Mesendoderm (in vitro differentiated cells): ENCODE data around the gene INTS12.

Experiments
- DNase-seq: peaks from one replicate; pipeline ENCODE4 v3.0.0; 2013
- H2AK5ac ChIP-seq: 2 replicates; pipeline ENCODE4 v1.6.1; 2013; ENCODE audit warnings: low read length, inconsistent platforms
- H2BK120ac ChIP-seq: 2 replicates; pipeline ENCODE4 v1.6.1; 2013; ENCODE audit warnings: low read depth, mild to moderate bottlenecking, low read length, moderate library complexity, mixed read lengths
- H2BK15ac ChIP-seq: replicated peaks from 2 replicates; pipeline ENCODE4 v1.6.1; 2013; ENCODE audit warnings: low read depth, mild to moderate bottlenecking, moderate library complexity
- H2BK5ac ChIP-seq: 2 replicates; pipeline ENCODE4 v1.6.1; 2013; ENCODE audit warnings: low read length, inconsistent platforms
- H3K18ac ChIP-seq: 2 replicates; pipeline ENCODE4 v1.6.1; 2013; ENCODE audit warnings: mild to moderate bottlenecking, low read length, mixed read lengths
- H3K23ac ChIP-seq: one replicate; pipeline ENCODE4 v1.6.1; 2013; ENCODE audit warnings: low read length
- H3K27ac ChIP-seq: 2 replicates; pipeline ENCODE4 v1.5.1; 2013; ENCODE audit warnings: low read depth, mild to moderate bottlenecking, inconsistent platforms, low read length, moderate library complexity
- H3K27me3 ChIP-seq: 2 replicates; pipeline ENCODE4 v1.6.1; 2013; ENCODE audit warnings: low read length, control low read depth, mild to moderate bottlenecking, inconsistent platforms; ENCODE audit not compliant: insufficient read depth, poor library complexity
- H3K36me3 ChIP-seq: 2 replicates; pipeline ENCODE4 v1.6.1; 2013; ENCODE audit warnings: low read length, inconsistent platforms; ENCODE audit not compliant: control insufficient read depth, insufficient read depth
- H3K4ac ChIP-seq: one replicate; pipeline ENCODE4 v1.6.1; 2013; ENCODE audit warnings: low read depth, mild to moderate bottlenecking, low read length, moderate library complexity
- H3K4me1 ChIP-seq: 2 replicates; pipeline ENCODE4 v1.6.1; 2013; ENCODE audit warnings: low read depth, low read length, inconsistent platforms; ENCODE audit not compliant: control insufficient read depth
- H3K4me2 ChIP-seq: 2 replicates; pipeline ENCODE4 v1.6.1; 2013; ENCODE audit warnings: low read length
- H3K4me3 ChIP-seq: 2 replicates; pipeline ENCODE4 v1.5.1; 2013; ENCODE audit warnings: mild to moderate bottlenecking, low read length
- H3K56ac ChIP-seq: one replicate; pipeline ENCODE4 v1.6.1; 2013; ENCODE audit warnings: low read length
- H3K79me1 ChIP-seq: 2 replicates; pipeline ENCODE4 v1.6.1; 2013; ENCODE audit warnings: low read length, inconsistent platforms
- H3K79me2 ChIP-seq: 2 replicates; pipeline ENCODE4 v1.6.1; 2013; ENCODE audit warnings: mild to moderate bottlenecking, low read length; ENCODE audit not compliant: control insufficient read depth, insufficient read depth
- H3K9ac ChIP-seq: 2 replicates; pipeline ENCODE4 v1.6.1; 2013; ENCODE audit warnings: low read length, inconsistent platforms
- H4K5ac ChIP-seq: one replicate; pipeline ENCODE4 v1.6.1; 2013; ENCODE audit warnings: low read length
- H4K8ac ChIP-seq: one replicate; pipeline ENCODE4 v1.6.1; 2013; ENCODE audit warnings: low read depth, mild to moderate bottlenecking, control low read depth, low read length, moderate library complexity
- WGBS: extraction: QIAGEN DNeasy Blood & Tissue Kit; methylation state at CpG from one replicate; pipeline ENCODE4 v1.1.7; 2013; ENCODE audit warnings: low lambda C conversion rate, missing lambda C conversion rate; ENCODE audit not compliant: insufficient coverage; ENCODE audit errors: extremely low coverage; 5-methylcytosine and 5-hydroxymethylcytosine counted together

The INTS12 gene

GRCh38 chr4:105662935-105663675 is 45.4 kb downstream of the INTS12 start:
- H3K4me2 ChIP-seq: no peak overlapping the region

GRCh38 chr4:105661028-105661427 is 47.5 kb downstream of the INTS12 start:
- H3K36me3 ChIP-seq: no peaks in the 10 kb centered on the region
- no peak overlapping the region for H3K27ac ChIP-seq
- no peak overlapping the region for H3K4me3 ChIP-seq
- no CpG with 5 or more reads among the region's 3 CpGs for WGBS
- no peak overlapping the region for H3K56ac ChIP-seq
- no peak for DNase-seq
- H4K8ac ChIP-seq: no peak overlapping the region
- H3K27me3 ChIP-seq: no peaks in the 10 kb centered on the region
- no peaks in the 10 kb centered on the region for H3K79me1 ChIP-seq
- H2BK120ac ChIP-seq: no peak overlapping the region
- H2BK5ac ChIP-seq: no peak overlapping the region
- no peak overlapping the region for H4K5ac ChIP-seq
- no peaks in the 10 kb centered on the region for H3K4me1 ChIP-seq
- H3K4me2 ChIP-seq: no peak overlapping the region
- H3K18ac ChIP-seq: no peak overlapping the region
- no peaks in the 10 kb centered on the region for H3K79me2 ChIP-seq
- no peak overlapping the region for H3K23ac ChIP-seq
- H3K4ac ChIP-seq: no peak overlapping the region
- no peak overlapping the region for H3K9ac ChIP-seq
- no peak overlapping the region for H2AK5ac ChIP-seq
- H2BK15ac ChIP-seq: no peak overlapping the region

More at GRCh38 chr4:105662935-105663675, 45.4 kb downstream of the INTS12 start:
- no peak overlapping the region for H3K4ac ChIP-seq
- H2BK120ac ChIP-seq: no peak overlapping the region
- no peak for DNase-seq
- H3K4me3 ChIP-seq: no peak overlapping the region
- H2AK5ac ChIP-seq: no peak overlapping the region
- H4K8ac ChIP-seq: no peak overlapping the region
- H3K79me1 ChIP-seq: no peaks in the 10 kb centered on the region
- H3K27ac ChIP-seq: no peak overlapping the region
- no CpG with 5 or more reads among the region's 2 CpGs for WGBS
- H4K5ac ChIP-seq: no peak overlapping the region
- no peaks in the 10 kb centered on the region for H3K79me2 ChIP-seq
- H3K9ac ChIP-seq: no peak overlapping the region
- no peaks in the 10 kb centered on the region for H3K27me3 ChIP-seq
- H2BK5ac ChIP-seq: no peak overlapping the region
- H3K23ac ChIP-seq: no peak overlapping the region
- H3K4me1 ChIP-seq: no peaks in the 10 kb centered on the region
- H3K56ac ChIP-seq: no peak overlapping the region
- H3K36me3 ChIP-seq: no peaks in the 10 kb centered on the region
- H2BK15ac ChIP-seq: no peak overlapping the region
- no peak overlapping the region for H3K18ac ChIP-seq

GRCh38 chr4:105659190-105659589 is 49.3 kb downstream of the INTS12 start:
- Histone ChIP-seq H3K27me3 (no peaks in the 10 kb centered on the region), H3K27ac (no peak overlapping the region), H2BK15ac (no peak overlapping the region), H3K23ac (no peak overlapping the region), H2AK5ac (no peak overlapping the region), H3K4ac (no peak overlapping the region), H4K8ac (no peak overlapping the region), H3K18ac (no peak overlapping the region), H3K4me3 (no peak overlapping the region), H3K9ac (no peak overlapping the region), H3K79me2 (no peaks in the 10 kb centered on the region), H3K56ac (no peak overlapping the region), H2BK120ac (no peak overlapping the region), H3K36me3 (no peaks in the 10 kb centered on the region), H3K4me2 (no peak overlapping the region), H2BK5ac (no peak overlapping the region), H3K4me1 (no peaks in the 10 kb centered on the region), H3K79me1 (no peaks in the 10 kb centered on the region), H4K5ac (no peak overlapping the region)
- WGBS: no CpG with 5 or more reads among the region's 6 CpGs
- no peak for DNase-seq

GRCh38 chr4:105657117-105657765 is 51.2 kb downstream of the INTS12 start:
- H3K9ac ChIP-seq: no peak overlapping the region
- no peak overlapping the region for H2BK15ac ChIP-seq
- H3K23ac ChIP-seq: no peak overlapping the region
- H3K27ac ChIP-seq: no peak overlapping the region
- no peak overlapping the region for H3K18ac ChIP-seq
- H3K4me2 ChIP-seq: no peak overlapping the region
- no peak for DNase-seq
- no peak overlapping the region for H3K56ac ChIP-seq
- no peak overlapping the region for H3K4ac ChIP-seq
- H3K79me1 ChIP-seq: no peaks in the 10 kb centered on the region
- no peaks in the 10 kb centered on the region for H3K27me3 ChIP-seq
- H2AK5ac ChIP-seq: no peak overlapping the region
- H4K5ac ChIP-seq: no peak overlapping the region
- no peaks in the 10 kb centered on the region for H3K79me2 ChIP-seq
- H4K8ac ChIP-seq: no peak overlapping the region
- no peaks in the 10 kb centered on the region for H3K4me1 ChIP-seq
- H2BK5ac ChIP-seq: no peak overlapping the region
- H3K36me3 ChIP-seq: no peaks in the 10 kb centered on the region
- no peak overlapping the region for H3K4me3 ChIP-seq
- no peak overlapping the region for H2BK120ac ChIP-seq

- H2BK15ac ChIP-seq: no peak overlapping the region
- H3K56ac ChIP-seq: no peak overlapping the region
- H3K9ac ChIP-seq: no peak overlapping the region
- H3K79me2 ChIP-seq: no peaks in the 10 kb centered on the region
- no peaks in the 10 kb centered on the region for H3K79me1 ChIP-seq
- H3K27ac ChIP-seq: no peak overlapping the region
- no CpG with 5 or more reads among the region's 4 CpGs for WGBS
- no peak overlapping the region for H4K5ac ChIP-seq
- H2BK5ac ChIP-seq: no peak overlapping the region
- H3K36me3 ChIP-seq: no peaks in the 10 kb centered on the region
- no peak overlapping the region for H3K4me3 ChIP-seq
- no peak for DNase-seq
- H3K23ac ChIP-seq: no peak overlapping the region
- H3K18ac ChIP-seq: no peak overlapping the region
- no peak overlapping the region for H2BK120ac ChIP-seq
- no peak overlapping the region for H2AK5ac ChIP-seq
- no peak overlapping the region for H3K4ac ChIP-seq
- H4K8ac ChIP-seq: no peak overlapping the region
- no peak overlapping the region for H3K4me2 ChIP-seq
- no peaks in the 10 kb centered on the region for H3K4me1 ChIP-seq
- no peaks in the 10 kb centered on the region for H3K27me3 ChIP-seq
Observed at GRCh38 chr4:105652286-105652888, 56.1 kb downstream of the INTS12 start.
